PFSK-1 (cell line): ENCODE results near the gene DIAPH1.

ENCODE experiments used
- FOXP2 ChIP-seq: optimal IDR thresholded peaks from 2 replicates; pipeline ENCODE3; 2011; ENCODE audit warnings: borderline replicate concordance, control low read depth, inconsistent platforms; ENCODE audit not compliant: insufficient read depth; ENCODE audit errors: extremely low read length, extremely low read depth
- POLR2AphosphoS5 ChIP-seq: IDR thresholded peaks from 2 replicates; pipeline ENCODE4 v1.6.1; 2012; ENCODE audit warnings: low read depth, mild to moderate bottlenecking, control low read depth, low read length, moderate library complexity
- REST ChIP-seq, 2 experiments: IDR thresholded peaks; 2 replicates each; pipeline versions ENCODE4 v1.6.1 to v1.8.0; 2011 to 2012; ENCODE audit warnings: low read depth in 2 of 2, low read length in 2 of 2, control low read depth in 1 of 2, inconsistent platforms in 1 of 2, mild to moderate bottlenecking in 1 of 2, moderate library complexity in 1 of 2; ENCODE audit not compliant: insufficient read depth in 1 of 2
- SIN3A ChIP-seq: IDR thresholded peaks from 2 replicates; pipeline ENCODE4 v1.6.1; 2012; ENCODE audit warnings: mild to moderate bottlenecking, low read length, moderate library complexity, borderline replicate concordance; ENCODE audit not compliant: insufficient read depth
- TAF1 ChIP-seq: IDR thresholded peaks from 2 replicates; pipeline ENCODE4 v1.6.1; 2012; ENCODE audit warnings: low read length, control low read depth, borderline replicate concordance; ENCODE audit not compliant: insufficient read depth

DNA sequence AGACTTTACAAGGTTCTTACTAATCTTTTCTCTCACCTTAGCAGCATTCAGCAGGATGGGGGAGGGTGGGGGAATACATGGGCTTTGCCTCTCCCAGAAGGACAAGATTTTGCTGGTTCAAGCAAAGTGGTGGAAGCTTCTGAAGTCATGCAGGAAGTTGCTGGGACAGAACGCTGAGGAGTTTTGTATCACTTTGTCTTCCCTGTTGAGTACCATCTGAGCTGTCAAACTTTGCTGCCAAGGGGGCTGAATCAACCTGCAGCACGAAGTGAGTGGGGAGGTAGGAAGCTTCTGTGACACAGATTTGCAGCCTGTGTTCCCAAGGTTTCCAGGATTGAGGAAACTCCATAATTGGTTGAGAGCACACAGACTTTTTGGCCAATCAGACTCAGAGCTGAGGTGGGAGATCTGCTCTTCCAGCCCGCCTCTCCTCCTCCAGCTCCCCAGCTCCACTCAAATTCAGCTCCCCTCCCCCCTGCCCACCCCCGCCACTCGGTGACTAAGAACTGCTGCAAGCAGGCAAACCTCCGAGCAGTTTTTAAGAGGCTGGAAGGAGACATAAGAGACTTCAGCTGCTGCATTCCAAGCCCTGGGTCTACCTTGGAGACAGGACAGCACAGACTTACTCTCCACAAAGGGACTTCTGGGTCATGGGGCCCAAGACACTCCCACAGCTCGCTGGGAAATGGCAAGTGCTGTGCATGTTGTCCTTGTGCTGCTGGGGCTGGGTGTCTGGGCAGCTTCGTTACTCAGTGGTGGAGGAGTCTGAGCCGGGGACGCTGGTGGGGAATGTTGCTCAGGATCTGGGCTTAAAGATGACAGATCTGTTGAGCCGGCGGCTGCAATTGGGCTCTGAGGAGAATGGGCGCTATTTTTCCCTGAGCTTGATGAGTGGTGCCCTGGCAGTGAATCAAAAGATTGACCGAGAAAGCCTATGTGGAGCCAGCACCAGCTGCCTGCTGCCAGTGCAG lies 129.9 kb downstream of the DIAPH1 start, which contains the start of gene PCDHGC5:
- no peak for TF ChIP-seq POLR2AphosphoS5
- TF ChIP-seq REST (IDR thresholded peaks at IDR 0.05; ENCODE audit: insufficient read depth in 1 of 2, low read depth in 2 of 2, low read length in 2 of 2): no peak
- no peak for TF ChIP-seq TAF1
- TF ChIP-seq SIN3A: no peak
- no peak for TF ChIP-seq FOXP2
